GM18873 (cell line): ENCODE data around the gene MAG.
"Not testable (repeated sequence)": the region's sequence is repeated elsewhere in the genome, so short reads cannot be mapped to it uniquely, and the experiment has no call there.

ENCODE experiments used
- ATAC-seq: cut with Tn5 transposase; IDR thresholded peaks from one replicate; pipeline ENCODE4 v1.9.1; 2021; ENCODE audit warnings: mild to moderate bottlenecking, moderate library complexity, moderate number of reproducible peaks; ENCODE audit not compliant: unreplicated experiment, low FRiP score

MAG gene

DNA sequence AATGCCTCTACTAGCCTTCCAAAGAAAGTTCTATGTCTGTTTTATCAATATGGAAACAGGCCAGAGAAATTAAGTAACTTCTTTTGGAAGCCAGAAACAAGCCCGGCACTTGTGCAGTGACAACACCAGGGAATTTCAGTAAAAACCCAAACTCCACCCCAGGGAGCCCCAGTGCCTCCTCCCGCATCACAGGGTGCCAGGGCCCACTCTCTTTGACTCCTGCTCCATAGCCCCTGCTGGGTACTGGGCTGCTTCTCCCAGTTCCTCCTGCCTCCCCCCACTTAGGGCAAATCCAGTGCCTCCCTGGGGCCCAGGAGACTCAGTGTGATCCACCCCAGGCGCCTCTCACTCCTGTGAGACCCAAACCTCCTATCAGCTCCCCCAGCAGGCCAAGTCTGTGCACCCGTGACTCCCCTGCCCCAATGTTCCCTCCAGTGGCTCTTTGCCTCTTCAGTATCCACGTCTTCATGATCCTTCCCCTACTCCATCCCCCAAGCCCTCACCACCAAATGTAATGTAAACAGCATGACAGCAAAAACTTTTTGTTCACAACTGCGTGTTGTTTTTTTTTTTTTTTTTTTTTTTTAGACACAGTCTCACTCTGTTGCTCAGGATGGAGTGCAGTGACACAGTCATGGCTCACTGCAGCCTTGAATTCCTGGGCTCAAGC is 64.0 kb downstream of the MAG start:
- no peak for ATAC-seq

DNA sequence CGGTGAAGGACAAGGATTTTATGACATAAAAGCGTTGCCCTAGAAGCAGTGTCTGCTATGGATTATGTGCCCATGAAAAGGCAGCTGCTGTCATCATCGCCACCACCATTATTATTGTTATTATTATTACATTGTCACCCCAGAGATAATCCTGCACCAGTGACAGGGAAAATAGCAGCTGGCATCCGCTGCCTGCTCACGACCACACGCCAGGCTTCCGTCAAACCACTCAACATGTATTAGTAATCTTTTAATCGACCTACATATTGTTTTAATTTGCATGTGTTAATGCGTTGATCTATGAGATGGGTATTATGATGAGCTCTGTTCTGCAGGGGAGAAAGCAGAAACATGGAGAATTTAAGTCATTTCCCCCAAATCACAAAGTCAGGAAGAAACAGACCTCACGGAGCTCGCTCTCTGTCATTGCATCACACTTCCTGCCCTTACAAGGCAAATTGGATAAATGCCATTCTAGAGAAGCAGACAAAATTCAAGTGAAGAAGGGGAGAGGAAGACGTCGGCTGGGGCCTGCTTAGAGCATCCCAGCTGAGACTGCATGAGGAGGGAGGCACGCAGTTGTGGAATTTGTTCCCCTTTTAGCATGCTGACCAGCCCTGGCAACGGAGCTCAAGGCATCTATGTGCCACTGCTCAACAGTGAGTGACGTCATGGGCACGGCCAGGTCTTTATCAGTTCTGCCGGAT is 66.1 kb downstream of the MAG start, which contains the start of gene FFAR3:
FFAR3 (plus strand) TSS at position 594 of the 707 bp plus-strand sequence. CDS start 431 bp downstream, outside the sequence.
- no peak for ATAC-seq

GRCh38 chr19:35358834-35359233 is 66.9 kb downstream of the MAG start:
- not testable (repeated sequence) for ATAC-seq

GRCh38 chr19:35359395-35359794 is 67.4 kb downstream of the MAG start:
- not testable (repeated sequence) for ATAC-seq

DNA sequence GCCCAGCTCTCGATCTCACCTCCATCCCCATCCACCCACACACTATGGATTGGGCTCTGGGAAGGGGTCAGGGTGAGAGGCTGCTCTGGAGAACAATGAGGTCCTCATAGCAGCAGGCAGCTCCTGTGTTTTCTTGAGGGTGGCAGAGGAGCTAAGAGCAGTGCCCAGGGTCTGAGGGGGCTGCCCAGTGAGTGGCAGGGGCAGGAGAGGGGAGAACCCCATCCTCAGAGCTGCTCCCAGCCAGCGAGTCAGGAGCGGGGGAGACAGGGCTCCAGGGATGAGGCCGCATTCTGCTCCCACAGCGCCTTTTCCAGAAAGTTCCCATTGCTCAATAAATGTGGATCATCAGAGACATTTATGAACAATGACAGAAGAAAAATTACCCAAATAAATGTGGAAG is 68.1 kb downstream of the MAG start:
- not testable (repeated sequence) for ATAC-seq

DNA sequence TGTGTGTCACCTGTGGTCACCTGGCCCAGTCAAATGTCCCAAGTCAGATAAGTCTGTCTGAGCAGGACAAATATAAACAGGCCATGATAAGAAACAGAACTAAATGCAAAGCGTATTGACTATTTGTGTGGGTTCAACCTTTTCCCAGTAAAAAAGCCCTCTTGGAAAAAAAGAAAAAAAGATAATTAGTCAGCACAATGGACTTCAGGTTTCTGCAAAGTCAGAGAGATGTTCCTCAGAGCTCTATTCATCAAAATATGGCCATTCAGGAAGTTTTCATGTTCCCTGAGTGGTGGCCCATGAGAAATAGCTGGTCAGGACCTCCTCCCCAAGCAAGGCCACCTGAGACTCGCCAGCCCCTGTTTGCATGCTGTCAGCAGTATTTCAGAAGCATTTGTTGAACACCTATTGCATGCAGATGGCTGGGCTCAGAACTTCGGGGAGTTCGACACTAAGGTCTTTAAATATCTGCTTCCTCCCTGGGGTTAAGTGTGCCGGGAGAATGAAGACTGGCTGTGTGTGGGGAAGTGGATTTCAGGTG is 69.0 kb downstream of the MAG start:
- no peak for ATAC-seq

DNA sequence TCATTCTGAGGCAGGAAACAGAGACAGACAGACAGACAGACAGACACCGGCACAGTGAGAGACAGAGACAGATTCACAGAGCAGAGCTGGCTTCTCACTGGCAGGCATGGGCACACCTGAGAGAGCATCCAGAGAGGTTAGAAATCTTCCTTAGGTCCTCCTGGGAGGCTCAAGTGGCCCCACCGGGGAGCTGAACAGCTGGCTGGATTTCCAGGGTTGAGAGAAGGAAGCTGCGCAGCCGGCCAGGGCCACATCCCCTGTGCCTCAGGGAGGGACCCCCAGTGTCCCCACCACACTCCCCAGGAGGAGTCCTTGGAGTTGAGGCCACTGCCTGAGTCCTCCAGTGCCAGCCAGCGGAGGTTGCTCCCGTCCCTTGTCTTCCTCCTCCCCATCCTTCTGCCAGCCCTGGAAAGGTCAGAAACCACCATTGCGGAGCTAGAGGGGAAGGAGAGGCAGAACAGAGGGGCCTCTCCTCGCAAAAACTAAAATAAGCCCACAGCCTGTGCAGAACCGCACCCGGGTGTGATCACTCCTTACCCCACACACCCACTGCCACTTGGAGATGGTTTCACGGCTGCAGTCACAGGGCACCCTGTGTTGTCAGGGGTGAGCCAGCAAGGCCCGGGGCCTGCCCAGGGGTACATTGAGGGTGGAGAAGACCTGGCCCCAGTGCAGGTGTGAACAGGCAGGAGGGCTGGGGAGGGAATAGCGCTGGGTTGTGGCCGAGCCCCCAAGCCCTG is 70.5 kb downstream of the MAG start:
- no peak for ATAC-seq

DNA sequence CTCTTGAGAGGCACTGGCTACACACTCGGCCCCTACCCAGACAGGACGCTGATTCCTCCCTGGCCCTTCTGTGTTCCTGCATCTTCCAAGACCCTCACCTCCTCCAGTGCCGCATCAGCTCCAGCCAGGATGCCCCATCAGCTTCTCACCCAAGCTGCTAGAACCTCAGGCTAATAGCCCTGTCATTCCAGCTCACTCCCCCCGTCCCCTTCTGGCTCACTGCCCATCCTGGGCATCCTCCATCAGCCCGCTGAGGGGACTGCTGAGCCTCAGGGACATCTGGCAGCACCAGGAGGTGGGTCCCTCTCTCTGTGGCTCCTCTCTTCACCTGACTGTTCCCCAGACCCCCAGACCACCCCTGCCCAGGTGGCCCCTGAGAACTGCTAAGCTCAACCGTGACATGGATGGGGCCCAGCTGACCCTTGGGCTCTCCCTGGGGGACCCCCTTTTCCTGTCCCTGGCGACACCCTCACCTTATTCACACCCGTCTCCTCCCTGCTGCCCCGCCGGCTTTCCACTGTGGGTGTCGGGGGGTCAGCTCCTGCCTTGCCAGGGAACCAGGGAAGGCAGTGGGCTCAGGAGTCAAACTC is 71.1 kb downstream of the MAG start:
- ATAC-seq: no peak
